IMR-90 (cell line): ENCODE results near the gene HIVEP3. TPM values are rescaled to one million over a fixed set of nuclear protein-coding genes. Genes with fewer than 3 reads are reported as not detected.

Source experiments
- ATAC-seq: fragments of 200-7000 bp; cut with Tn5 transposase; 2 replicates; pipeline ENCODE4 v1.9.1; 2020; ENCODE audit warnings: low read depth, mild to moderate bottlenecking, moderate library complexity
- BruUV-seq: library from RNA; stranded (reverse); fragments of 400-500 nt; replicated peaks from 2 replicates; lab custom pipeline; 2021; lab: Mats Ljungman, UMichigan
- CTCF ChIA-PET: fragments of 300-600 bp; formaldehyde crosslinking; extraction: SDS; loops from one replicate; lab custom pipeline; 2021; ENCODE audit warnings: antibody characterized with exemption; lab: Yijun Ruan, JAX
- POLR2A ChIA-PET: fragments of 300-600 bp; sonication (Branson Sonifier 250); formaldehyde crosslinking; loops from one replicate; lab custom pipeline; 2022; ENCODE audit warnings: antibody characterized with exemption; ENCODE audit not compliant: unreplicated experiment; lab: Charles Lee
- DNase-seq: peaks from one replicate; pipeline ENCODE4 v3.0.0; 2013
- H2AFZ ChIP-seq: replicated peaks from 2 replicates; pipeline ENCODE3; 2013; ENCODE audit warnings: low read length, mild to moderate bottlenecking; ENCODE audit not compliant: poor library complexity
- H2AK5ac ChIP-seq: 2 replicates; pipeline ENCODE4 v1.6.1; 2013; ENCODE audit warnings: low read depth, low read length, inconsistent platforms
- H2AK9ac ChIP-seq: replicated peaks from 2 replicates; pipeline ENCODE3; 2013; ENCODE audit warnings: mild to moderate bottlenecking, low read depth, low read length, moderate library complexity; ENCODE audit not compliant: poor library complexity
- H2BK120ac ChIP-seq: 2 replicates; pipeline ENCODE4 v1.6.1; 2013; ENCODE audit warnings: low read depth, low read length, inconsistent platforms
- H2BK15ac ChIP-seq: 3 replicates; pipeline ENCODE4 v1.6.1; 2013; ENCODE audit warnings: low read depth, low read length, inconsistent platforms
- H2BK20ac ChIP-seq: 2 replicates; pipeline ENCODE4 v1.6.1; 2013; ENCODE audit warnings: low read depth, mild to moderate bottlenecking, inconsistent platforms, low read length, moderate library complexity
- H2BK5ac ChIP-seq: 2 replicates; pipeline ENCODE4 v1.6.1; 2013; ENCODE audit warnings: mild to moderate bottlenecking, low read depth, low read length, inconsistent platforms; ENCODE audit not compliant: poor library complexity, severe bottlenecking
- H3K14ac ChIP-seq: replicated peaks from 2 replicates; pipeline ENCODE4 v1.6.1; 2013; ENCODE audit warnings: low read depth, low read length, inconsistent platforms
- H3K18ac ChIP-seq: 2 replicates; pipeline ENCODE4 v1.6.1; 2013; ENCODE audit warnings: low read depth, low read length, control low read depth
- H3K23ac ChIP-seq: 2 replicates; pipeline ENCODE4 v1.6.1; 2013; ENCODE audit warnings: low read depth, low read length, inconsistent platforms
- H3K27ac ChIP-seq: 2 replicates; pipeline ENCODE4 v1.5.1; 2013; ENCODE audit warnings: mild to moderate bottlenecking, control low read depth, low read length; ENCODE audit not compliant: insufficient read depth
- H3K27me3 ChIP-seq: 2 replicates; pipeline ENCODE4 v1.6.1; 2013; ENCODE audit warnings: low read length; ENCODE audit not compliant: control insufficient read depth, insufficient read depth
- H3K36me3 ChIP-seq: 2 replicates; pipeline ENCODE4 v1.6.1; 2013; ENCODE audit warnings: low read length, mixed read lengths; ENCODE audit not compliant: control insufficient read depth, insufficient read depth
- H3K4ac ChIP-seq: 2 replicates; pipeline ENCODE4 v1.6.1; 2013; ENCODE audit warnings: low read depth, low read length, inconsistent platforms
- H3K4me1 ChIP-seq: 2 replicates; pipeline ENCODE4 v1.6.1; 2013; ENCODE audit warnings: low read length, mixed read lengths; ENCODE audit not compliant: control insufficient read depth, insufficient read depth
- H3K4me2 ChIP-seq: 2 replicates; pipeline ENCODE4 v1.6.1; 2013; ENCODE audit warnings: low read depth, mild to moderate bottlenecking, control low read depth, low read length, moderate library complexity
- H3K4me3 ChIP-seq: 2 replicates; pipeline ENCODE4 v1.5.1; 2013; ENCODE audit warnings: low read depth, mild to moderate bottlenecking, control low read depth, low read length, moderate library complexity; ENCODE audit not compliant: insufficient read depth
- H3K56ac ChIP-seq: 2 replicates; pipeline ENCODE4 v1.6.1; 2013; ENCODE audit warnings: low read length, inconsistent platforms; ENCODE audit not compliant: insufficient read depth; ENCODE audit errors: extremely low read depth
- H3K79me1 ChIP-seq, 2 experiments: 2 replicates each; pipeline ENCODE4 v1.6.1; 2013; ENCODE audit warnings: low read length in 2 of 2, inconsistent platforms in 1 of 2, low read depth in 1 of 2
- H3K9ac ChIP-seq: 2 replicates; pipeline ENCODE4 v1.6.1; 2013; ENCODE audit warnings: low read depth, low read length, control low read depth
- H3K9me1 ChIP-seq: 2 replicates; pipeline ENCODE4 v1.6.1; 2013; ENCODE audit warnings: low read length, inconsistent platforms; ENCODE audit not compliant: insufficient read depth
- H3K9me3 ChIP-seq: 2 replicates; pipeline ENCODE4 v1.6.1; 2013; ENCODE audit warnings: low read length; ENCODE audit not compliant: control insufficient read depth, insufficient read depth
- H4K20me1 ChIP-seq: 2 replicates; pipeline ENCODE4 v1.6.1; 2013; ENCODE audit warnings: low read length, inconsistent platforms; ENCODE audit not compliant: insufficient read depth
- H4K5ac ChIP-seq: 2 replicates; pipeline ENCODE4 v1.6.1; 2013; ENCODE audit warnings: mild to moderate bottlenecking, low read depth, low read length, control low read depth
- H4K8ac ChIP-seq, 2 experiments: 2 replicates each; pipeline ENCODE4 v1.6.1; 2013; ENCODE audit warnings: low read depth in 2 of 2, low read length in 2 of 2, control low read depth in 1 of 2, inconsistent platforms in 1 of 2
- H4K91ac ChIP-seq: 2 replicates; pipeline ENCODE4 v1.6.1; 2013; ENCODE audit warnings: low read depth, low read length, inconsistent platforms; ENCODE audit not compliant: insufficient read depth
- RCOR1 ChIP-seq: IDR thresholded peaks from 2 replicates; pipeline ENCODE4 v1.6.1; 2012; ENCODE audit warnings: mild to moderate bottlenecking, low read length, improper control_type of control experiment; ENCODE audit not compliant: insufficient replicate concordance
- WGBS, 2 experiments: methylation state at CpG; one replicate each; pipeline versions ENCODE4 v1.1.5 to v1.1.7; 2013; ENCODE audit warnings: missing lambda C conversion rate in 2 of 2; ENCODE audit not compliant: insufficient read length in 1 of 2; ENCODE audit errors: extremely low coverage in 2 of 2; 5-methylcytosine and 5-hydroxymethylcytosine counted together
- dilution Hi-C: fragments of 300-500 bp; cut with HindIII; formaldehyde crosslinking; loops from one replicate; pipeline ENCODE4 v1.14.3; 2018; ENCODE audit warnings: low sequenced_read_pairs; ENCODE audit not compliant: unreplicated experiment
- in situ Hi-C: fragments of 300-500 bp; cut with MboI; formaldehyde crosslinking; loops from 3 replicates; pipeline ENCODE4 v1.14.3; 2019; ENCODE audit warnings: low sequenced_read_pairs, inconsistent platforms, mixed read lengths
- intact Hi-C: fragments of 100-400 bp; cut with micrococcal nuclease; formaldehyde crosslinking; loops from 2 replicates; pipeline ENCODE4 v1.10.0; 2022
- polyA plus RNA-seq, 3 experiments: library from polyadenylated mRNA; depleted of rRNA; stranded (reverse); fragments of >200 nt; gene quantifications; 2 replicates each; pipeline ENCODE4 v1.2.3, GENCODE V29; 2012; ENCODE audit warnings: low replicate concordance in 1 of 3
- total RNA-seq: library from RNA; depleted of rRNA; stranded (reverse); fragments of >200 nt; gene quantifications from 2 replicates; pipeline ENCODE4 v1.2.3, GENCODE V29; 2012

Gene HIVEP3
- total and polyA plus RNA-seq, 2 of the 4 experiments (the other 2 are of a cell fraction): 1.4 to 4.0 TPM

GRCh38 chr1:41637367-41637766, 281.4 kb downstream of the HIVEP3 start:
- ATAC-seq (no peak), DNase-seq (no peak)
- H3K27ac ChIP-seq: no peak overlapping the region
- in situ Hi-C loops (no loop called here), dilution Hi-C loops (no loop called here), intact Hi-C loops (no loop called here)
- H2BK20ac ChIP-seq: no peak overlapping the region
- no TSS peak for BruUV-seq
- H2AK5ac ChIP-seq: no peak overlapping the region
- peaks cover 13% of the 10 kb centered on the region for H3K4me1 ChIP-seq
- peaks cover 18 to 31% of the 10 kb centered on the region in 2 experiments for H3K79me1 ChIP-seq
- H4K91ac ChIP-seq: no peak overlapping the region
- H4K8ac ChIP-seq: no peak overlapping the region
- H2AK9ac ChIP-seq: no peak overlapping the region
- no peak overlapping the region for H2BK15ac ChIP-seq
- no peak for TF ChIP-seq RCOR1
- H3K23ac ChIP-seq: no peak overlapping the region
- no peak overlapping the region for H2BK120ac ChIP-seq
- no peak overlapping the region for H2AFZ ChIP-seq
- 60% methylated on average over 2 of the region's 7 CpGs; no CpG with 5 or more reads in 1 of the 2 experiments for WGBS, 2 experiments
- H3K4ac ChIP-seq: no peak overlapping the region
- no peak overlapping the region; the same call in 1 of the 2 replicates for H3K18ac ChIP-seq
- no peak overlapping the region for H3K9ac ChIP-seq
- ChIA-PET CTCF (interaction anchor here (0.7 kb wide), 1 partner anchor 1026 kb away, joined by 5 read pairs; no protein-coding TSS in a partner anchor), POLR2A (no interaction called here)
- peaks cover 16% of the 10 kb centered on the region for H3K9me1 ChIP-seq
- no peak overlapping the region for H2BK5ac ChIP-seq
- H3K27me3 ChIP-seq: no peaks in the 10 kb centered on the region
- H3K9me3 ChIP-seq: no peaks in the 10 kb centered on the region
- no peak overlapping the region for H4K5ac ChIP-seq
- no peaks in the 10 kb centered on the region for H3K36me3 ChIP-seq
- no peak overlapping the region for H3K4me3 ChIP-seq
- no peak overlapping the region for H3K4me2 ChIP-seq
- H3K56ac ChIP-seq: no peak overlapping the region
- 0 out of 2 replicates have a peak, but pooled peaks cover 3% of the 10 kb centered on the region for H4K20me1 ChIP-seq
- no peak overlapping the region for H3K14ac ChIP-seq
